GM12878 (cell line): ENCODE measurements around the gene PKP3.

Experiments
- CEBPB ChIP-seq, 2 experiments: fragments of 150-350 bp in 1 of 2; IDR thresholded peaks; 2 replicates each; pipeline ENCODE4 v1.6.1; 2012 to 2014; ENCODE audit warnings: low read depth in 2 of 2, low read length in 2 of 2, borderline replicate concordance in 1 of 2, inconsistent platforms in 1 of 2
- POLR2AphosphoS2 ChIP-seq: IDR thresholded peaks from 2 replicates; pipeline ENCODE4 v1.6.1; 2011; ENCODE audit warnings: low read depth, mild to moderate bottlenecking, low read length, improper control_type of control experiment, moderate library complexity
- SRF ChIP-seq, 2 experiments: IDR thresholded peaks; 2 replicates each; pipeline ENCODE4 v1.6.1; 2011; ENCODE audit warnings: low read depth in 2 of 2, low read length in 2 of 2, mild to moderate bottlenecking in 1 of 2, moderate library complexity in 1 of 2
- TF ChIP-seq, protein P1 (sequence below), 3 experiments: IDR thresholded peaks in 2 of 3; conservative IDR thresholded peaks in 1 of 3; 2 replicates each; pipeline ENCODE4 v1.5.1; 2011; ENCODE audit warnings: low read depth in 3 of 3, low read length in 3 of 3, mild to moderate bottlenecking in 3 of 3, control low read depth in 2 of 3, moderate library complexity in 2 of 3, inconsistent platforms in 1 of 3, mixed read lengths in 1 of 3; ENCODE audit not compliant: control insufficient read depth in 2 of 3, insufficient read depth in 1 of 3; ENCODE audit errors: extremely low read depth in 1 of 3

DNA sequence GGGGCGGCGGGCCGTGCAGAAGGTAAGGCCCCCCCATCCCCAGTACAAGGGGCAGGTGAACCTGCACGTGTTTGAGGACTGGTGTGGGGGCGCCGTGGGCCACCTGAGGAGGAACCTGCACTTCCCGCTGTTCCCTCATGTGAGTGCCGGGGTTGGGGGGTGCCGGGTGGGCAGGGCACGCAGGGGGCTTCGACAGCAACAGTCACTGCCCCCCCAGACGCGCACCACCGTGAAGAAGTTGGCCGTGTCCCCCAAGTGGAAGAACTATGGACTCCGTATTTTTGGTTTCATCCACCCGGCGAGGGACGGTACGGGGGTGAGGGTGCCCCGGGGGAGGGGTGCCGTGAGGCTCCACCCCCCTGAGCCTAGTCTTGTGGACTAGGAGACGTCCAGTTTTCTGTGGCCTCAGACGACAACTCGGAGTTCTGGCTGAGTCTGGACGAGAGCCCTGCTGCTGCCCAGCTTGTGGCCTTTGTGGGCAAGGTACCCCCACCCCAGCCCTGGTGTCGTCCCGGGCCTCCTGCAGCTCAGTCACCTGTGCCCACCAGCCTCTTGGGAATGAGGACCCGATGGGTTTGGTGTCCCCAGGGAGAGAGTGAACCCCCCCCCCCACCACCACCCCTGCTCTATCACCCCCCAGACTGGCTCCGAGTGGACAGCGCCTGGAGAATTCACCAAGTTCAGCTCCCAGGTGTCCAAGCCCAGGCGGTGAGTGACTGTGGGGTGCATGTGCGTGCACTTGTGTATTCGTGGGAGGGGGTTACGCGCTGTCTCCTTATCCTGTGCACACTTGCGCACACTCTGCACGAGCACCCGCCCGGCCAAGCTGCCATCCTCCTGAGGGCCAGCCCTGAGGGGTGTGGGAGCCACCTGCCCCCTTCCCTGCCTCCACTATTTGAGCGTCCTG is 20.9 kb upstream of the PKP3 start:
- no peak for TF ChIP-seq SRF (IDR thresholded peaks at IDR 0.05; ENCODE audit: low read depth in 2 of 2, low read length in 2 of 2)
- TF ChIP-seq, protein P1, sequence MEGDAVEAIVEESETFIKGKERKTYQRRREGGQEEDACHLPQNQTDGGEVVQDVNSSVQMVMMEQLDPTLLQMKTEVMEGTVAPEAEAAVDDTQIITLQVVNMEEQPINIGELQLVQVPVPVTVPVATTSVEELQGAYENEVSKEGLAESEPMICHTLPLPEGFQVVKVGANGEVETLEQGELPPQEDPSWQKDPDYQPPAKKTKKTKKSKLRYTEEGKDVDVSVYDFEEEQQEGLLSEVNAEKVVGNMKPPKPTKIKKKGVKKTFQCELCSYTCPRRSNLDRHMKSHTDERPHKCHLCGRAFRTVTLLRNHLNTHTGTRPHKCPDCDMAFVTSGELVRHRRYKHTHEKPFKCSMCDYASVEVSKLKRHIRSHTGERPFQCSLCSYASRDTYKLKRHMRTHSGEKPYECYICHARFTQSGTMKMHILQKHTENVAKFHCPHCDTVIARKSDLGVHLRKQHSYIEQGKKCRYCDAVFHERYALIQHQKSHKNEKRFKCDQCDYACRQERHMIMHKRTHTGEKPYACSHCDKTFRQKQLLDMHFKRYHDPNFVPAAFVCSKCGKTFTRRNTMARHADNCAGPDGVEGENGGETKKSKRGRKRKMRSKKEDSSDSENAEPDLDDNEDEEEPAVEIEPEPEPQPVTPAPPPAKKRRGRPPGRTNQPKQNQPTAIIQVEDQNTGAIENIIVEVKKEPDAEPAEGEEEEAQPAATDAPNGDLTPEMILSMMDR (IDR thresholded peaks at IDR 0.05 in 2 of 3, conservative IDR thresholded peaks at IDR 0.05 in 1 of 3; ENCODE audit: control insufficient read depth in 2 of 3, extremely low read depth in 1 of 3, insufficient read depth in 1 of 3, low read depth in 3 of 3, low read length in 3 of 3): no peak
- no peak for TF ChIP-seq CEBPB (IDR thresholded peaks at IDR 0.05; ENCODE audit: borderline replicate concordance in 1 of 2, low read depth in 2 of 2, low read length in 2 of 2)
- no peak for TF ChIP-seq POLR2AphosphoS2
